Measurements from ENCODE around the gene CCAR1.

DNA sequence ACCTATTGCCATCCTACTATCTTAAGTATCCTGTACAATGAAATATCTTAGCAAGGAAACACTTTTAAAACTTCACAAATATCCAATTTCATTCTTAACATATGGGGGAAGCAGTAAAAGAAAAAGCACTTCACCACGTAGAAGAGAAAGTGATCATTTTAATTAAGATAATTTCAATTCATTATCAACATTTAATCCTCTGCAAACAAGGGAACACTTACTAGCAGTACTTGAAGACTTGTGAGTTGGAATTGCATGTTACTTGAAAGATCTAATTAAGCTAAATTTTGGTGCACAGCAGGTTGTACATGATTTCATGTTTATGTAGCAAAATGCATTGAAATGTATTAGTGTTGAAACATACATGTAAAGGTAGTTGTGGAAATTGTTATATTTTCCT is 20.8 kb upstream of the CCAR1 start:
- TF ChIP-seq, protein P1, sequence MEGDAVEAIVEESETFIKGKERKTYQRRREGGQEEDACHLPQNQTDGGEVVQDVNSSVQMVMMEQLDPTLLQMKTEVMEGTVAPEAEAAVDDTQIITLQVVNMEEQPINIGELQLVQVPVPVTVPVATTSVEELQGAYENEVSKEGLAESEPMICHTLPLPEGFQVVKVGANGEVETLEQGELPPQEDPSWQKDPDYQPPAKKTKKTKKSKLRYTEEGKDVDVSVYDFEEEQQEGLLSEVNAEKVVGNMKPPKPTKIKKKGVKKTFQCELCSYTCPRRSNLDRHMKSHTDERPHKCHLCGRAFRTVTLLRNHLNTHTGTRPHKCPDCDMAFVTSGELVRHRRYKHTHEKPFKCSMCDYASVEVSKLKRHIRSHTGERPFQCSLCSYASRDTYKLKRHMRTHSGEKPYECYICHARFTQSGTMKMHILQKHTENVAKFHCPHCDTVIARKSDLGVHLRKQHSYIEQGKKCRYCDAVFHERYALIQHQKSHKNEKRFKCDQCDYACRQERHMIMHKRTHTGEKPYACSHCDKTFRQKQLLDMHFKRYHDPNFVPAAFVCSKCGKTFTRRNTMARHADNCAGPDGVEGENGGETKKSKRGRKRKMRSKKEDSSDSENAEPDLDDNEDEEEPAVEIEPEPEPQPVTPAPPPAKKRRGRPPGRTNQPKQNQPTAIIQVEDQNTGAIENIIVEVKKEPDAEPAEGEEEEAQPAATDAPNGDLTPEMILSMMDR (IDR thresholded peaks at IDR 0.05): no peak
- no peak for TF ChIP-seq ZFX (IDR thresholded peaks at IDR 0.05; ENCODE audit: borderline replicate concordance)

All from 22Rv1 (cell line).